Measurements from ENCODE around the gene CTDSP2. TPM values are rescaled to one million over a fixed set of nuclear protein-coding genes. Genes with fewer than 3 reads are reported as not detected.

Gene CTDSP2
- total RNA-seq, 4 donors from 2014 or later = 151 to 190 (median 170) TPM

- H3K27ac ChIP-seq = no peak overlapping the region
- H3K4me1 ChIP-seq = peaks cover 0 to 59% (median 32%) of the 10 kb centered on the region in 3 donors
- H3K4me3 ChIP-seq = no peak overlapping the region
- H3K9me3 ChIP-seq = no peaks in the 10 kb centered on the region
- WGBS, 2 donors (ENCODE audit: low coverage in 1 of 2) = 41% methylated on average over 7 to 9 of the region's 17 CpGs
- no peak for ATAC-seq
- H3K36me3 ChIP-seq = peaks cover 0 to 49% of the 10 kb centered on the region in 2 donors
- no peak for TF ChIP-seq CTCF (IDR thresholded peaks at IDR 0.05)
- TF ChIP-seq POLR2AphosphoS5 (IDR thresholded peaks at IDR 0.05) = no peak
- no peak for TF ChIP-seq EP300 (IDR thresholded peaks at IDR 0.05)
- TF ChIP-seq POLR2A (IDR thresholded peaks at IDR 0.05) = no peak
- H3K27me3 ChIP-seq = no peaks in the 10 kb centered on the region
Observed at GRCh38 chr12:57813971-57814772, 32.4 kb downstream of the CTDSP2 start.

GRCh38 chr12:57813111-57813970, 33.2 kb downstream of the CTDSP2 start:
- no peak overlapping the region for H3K4me3 ChIP-seq
- TF ChIP-seq CTCF (IDR thresholded peaks at IDR 0.05) (no peak), EP300 (IDR thresholded peaks at IDR 0.05) (no peak), POLR2AphosphoS5 (IDR thresholded peaks at IDR 0.05) (no peak), POLR2A (IDR thresholded peaks at IDR 0.05) (no peak)
- peaks cover 0 to 50% (median 32%) of the 10 kb centered on the region in 3 donors for H3K4me1 ChIP-seq
- 75 to 77% methylated on average over 3 to 5 of the region's 14 CpGs for WGBS, 2 donors (ENCODE audit: low coverage in 1 of 2)
- no peaks in the 10 kb centered on the region for H3K9me3 ChIP-seq
- H3K27ac ChIP-seq = no peak overlapping the region
- H3K36me3 ChIP-seq = peaks cover 0 to 51% of the 10 kb centered on the region in 2 donors
- H3K27me3 ChIP-seq = no peaks in the 10 kb centered on the region
- ATAC-seq = no peak

GRCh38 chr12:57811028-57811755, 35.3 kb downstream of the CTDSP2 start:
- no peaks in the 10 kb centered on the region for H3K9me3 ChIP-seq
- WGBS, 2 donors (ENCODE audit: low coverage in 1 of 2) = 86% methylated on average over 6 of the region's 10 CpGs; no CpG with 5 or more reads in 1 of the 2 donors
- H3K4me3 ChIP-seq = no peak overlapping the region
- no peaks in the 10 kb centered on the region for H3K27me3 ChIP-seq
- H3K4me1 ChIP-seq = peaks cover 0 to 29% (median 16%) of the 10 kb centered on the region in 3 donors
- H3K36me3 ChIP-seq = peaks cover 0 to 71% of the 10 kb centered on the region in 2 donors
- ATAC-seq = no peak
- H3K27ac ChIP-seq = no peak overlapping the region
- TF ChIP-seq CTCF (IDR thresholded peaks at IDR 0.05) = no peak
- TF ChIP-seq POLR2AphosphoS5 (IDR thresholded peaks at IDR 0.05) = no peak
- TF ChIP-seq POLR2A (IDR thresholded peaks at IDR 0.05) = no peak
- TF ChIP-seq EP300 (IDR thresholded peaks at IDR 0.05) = no peak

GRCh38 chr12:57810450-57810849, 36.1 kb downstream of the CTDSP2 start:
- Histone ChIP-seq H3K36me3 (peaks cover 0 to 78% of the 10 kb centered on the region in 2 donors), H3K4me3 (no peak overlapping the region), H3K9me3 (no peaks in the 10 kb centered on the region), H3K27ac (no peak overlapping the region), H3K4me1 (peaks cover 0 to 21% (median 8%) of the 10 kb centered on the region in 3 donors), H3K27me3 (no peaks in the 10 kb centered on the region)
- TF ChIP-seq EP300 (IDR thresholded peaks at IDR 0.05) = no peak
- ATAC-seq = no peak
- WGBS, 2 donors (ENCODE audit: low coverage in 1 of 2) = 76 to 100% methylated on average over 1 to 4 of the region's 5 CpGs

- ATAC-seq = no peak
- Histone ChIP-seq H3K4me1 (peaks cover 0 to 11% (median 5%) of the 10 kb centered on the region in 3 donors), H3K36me3 (peaks cover 0 to 88% of the 10 kb centered on the region in 2 donors), H3K4me3 (no peak overlapping the region), H3K27me3 (no peaks in the 10 kb centered on the region), H3K27ac (no peak overlapping the region), H3K9me3 (no peaks in the 10 kb centered on the region)
- WGBS, 2 donors (ENCODE audit: low coverage in 1 of 2) = 95 to 100% methylated on average over 3 of the region's 3 CpGs
- TF ChIP-seq POLR2AphosphoS5 (IDR thresholded peaks at IDR 0.05) = no peak
- TF ChIP-seq EP300 (IDR thresholded peaks at IDR 0.05) = no peak
- no peak for TF ChIP-seq POLR2A (IDR thresholded peaks at IDR 0.05)
- TF ChIP-seq CTCF (IDR thresholded peaks at IDR 0.05) = no peak
Observed at GRCh38 chr12:57809425-57809824, 37.1 kb downstream of the CTDSP2 start.

Data from gastroesophageal sphincter (tissue), 4 donors.